COR-L47 (cell line): ENCODE results near the gene PCGF3.

Experiments
- DNase-seq: peaks from one replicate; lab custom pipeline; 2025; lab: John Stamatoyannopoulos, UW

PCGF3 gene

GRCh38 chr4:784401-785331 lies 79.0 kb downstream of the PCGF3 start:
- DNase-seq, result no peak

- DNase-seq, result no peak
Observed at GRCh38 chr4:785332-786073, 79.9 kb downstream of the PCGF3 start.

GRCh38 chr4:786074-786741 lies 80.6 kb downstream of the PCGF3 start:
- DNase-seq, result no peak

- no peak for DNase-seq
Observed at GRCh38 chr4:786861-787300, 81.2 kb downstream of the PCGF3 start.

GRCh38 chr4:787561-787981 lies 81.9 kb downstream of the PCGF3 start:
- no peak for DNase-seq

GRCh38 chr4:788006-788635 lies 82.5 kb downstream of the PCGF3 start:
- DNase-seq, result no peak

- no peak for DNase-seq
Observed at GRCh38 chr4:788636-789297, 83.1 kb downstream of the PCGF3 start.

- no peak for DNase-seq
Observed at GRCh38 chr4:789571-790465, 84.2 kb downstream of the PCGF3 start.

- DNase-seq, result no peak
Observed at GRCh38 chr4:790466-790820, 84.8 kb downstream of the PCGF3 start.

- no peak for DNase-seq
Observed at GRCh38 chr4:791252-791897, 85.7 kb downstream of the PCGF3 start.

GRCh38 chr4:791898-792625 lies 86.4 kb downstream of the PCGF3 start:
- DNase-seq, result no peak

- DNase-seq, result no peak
Observed at GRCh38 chr4:792626-793092, 87.0 kb downstream of the PCGF3 start.

- DNase-seq, result peak; percentile 49
Observed at GRCh38 chr4:793093-793861, 87.6 kb downstream of the PCGF3 start.

GRCh38 chr4:793941-794621 lies 88.4 kb downstream of the PCGF3 start:
- DNase-seq, result no peak

- no peak for DNase-seq
Observed at GRCh38 chr4:794900-795725, 89.5 kb downstream of the PCGF3 start.

- DNase-seq, result no peak
Observed at GRCh38 chr4:795726-796119, 90.1 kb downstream of the PCGF3 start.

GRCh38 chr4:796206-796605 lies 90.6 kb downstream of the PCGF3 start:
- DNase-seq, result no peak
